Brain pericyte (primary cell): ENCODE measurements around the gene FTHL17.

Experiments
- DNase-seq: peaks from one replicate; pipeline ENCODE4 v3.0.0-alpha.2; 2012; ENCODE audit warnings: low read depth, low spot score

The FTHL17 gene

GRCh38 chrX:31038575-31039326, 33.1 kb downstream of the FTHL17 start:
- DNase-seq = no peak

DNA sequence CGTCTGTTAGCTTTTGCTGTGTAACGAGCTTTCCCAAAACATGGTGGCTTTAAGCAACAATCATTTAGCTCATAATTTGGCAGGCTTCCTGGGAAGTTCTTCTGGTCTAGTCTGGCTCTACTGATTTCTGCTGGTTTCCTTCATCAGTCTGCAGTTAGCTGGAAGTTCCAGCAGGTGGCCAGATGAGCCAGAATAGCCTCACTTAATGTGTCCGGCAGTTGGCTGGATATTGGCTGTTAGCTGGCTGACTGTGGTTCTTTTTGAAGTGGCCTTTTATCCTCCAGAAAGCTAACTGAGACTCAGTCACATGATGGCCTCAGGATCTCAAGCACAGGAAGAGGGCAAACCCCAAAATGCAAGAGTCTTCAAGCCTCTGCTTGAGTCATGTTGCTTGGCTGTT, 34.9 kb downstream of the FTHL17 start:
- no peak for DNase-seq

DNA sequence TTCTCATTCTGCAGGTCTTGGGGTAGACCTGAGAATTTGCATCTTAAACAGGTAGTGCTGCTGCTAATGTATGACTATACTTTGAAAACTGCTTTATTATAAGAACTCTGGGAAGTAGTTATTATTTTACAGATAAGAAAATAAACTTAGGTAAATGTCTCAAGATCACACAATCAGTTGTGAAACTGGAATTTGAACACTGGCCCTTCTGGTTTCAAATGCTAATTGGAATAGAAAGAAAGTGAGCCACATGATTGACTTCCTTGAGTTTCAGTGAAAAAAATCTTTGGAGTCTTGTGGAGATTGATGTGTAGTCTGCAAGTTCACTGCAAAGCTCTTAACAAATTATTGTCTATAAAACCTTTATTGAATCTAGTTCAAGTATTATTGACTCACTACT, 44.5 kb downstream of the FTHL17 start:
- no peak for DNase-seq

DNA sequence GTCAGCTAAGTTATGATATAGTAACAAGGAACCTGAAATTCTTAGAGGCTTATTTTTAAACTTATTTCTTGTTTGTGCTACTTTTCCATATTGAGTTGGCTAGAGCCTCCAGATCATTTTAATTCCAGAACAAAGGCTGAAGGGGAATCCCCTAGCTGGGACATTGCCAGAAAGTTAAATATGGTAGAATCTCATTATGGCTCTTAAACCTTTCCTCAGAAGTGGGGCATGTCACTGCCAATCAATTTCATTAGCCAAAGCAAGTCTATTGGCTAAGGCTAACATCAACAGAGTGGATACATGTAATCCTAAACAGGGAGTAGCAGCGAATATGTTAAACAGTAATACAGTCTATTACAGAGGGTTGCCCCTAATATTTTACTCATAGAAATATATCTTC, 47.0 kb downstream of the FTHL17 start:
- no peak for DNase-seq

- no peak for DNase-seq
Measured at GRCh38 chrX:31021537-31021936, 50.3 kb downstream of the FTHL17 start.
